Vagina (tissue), 2 donors: ENCODE data around the gene ASAP3.
A peak's percentile ranks its signal among the peaks of the same experiment; 100 is the strongest.

ENCODE experiments used
- CTCF ChIP-seq, 3 experiments: fragments of 450-650 bp in 2 of 3; fragments of 200-600 bp in 1 of 3; sonication (generic) in 1 of 3; IDR thresholded peaks; one replicate each; pipeline ENCODE4 v1.5.1; 2017 to 2019; ENCODE audit warnings: antibody characterized with exemption in 3 of 3, mild to moderate bottlenecking in 2 of 3, moderate library complexity in 2 of 3
- POLR2A ChIP-seq, 2 donors: fragments of 450-650 bp; IDR thresholded peaks; one replicate each; pipeline ENCODE4 v1.6.1; 2017; ENCODE audit warnings: antibody characterized with exemption in 2 of 2, mild to moderate bottlenecking in 2 of 2, moderate library complexity in 2 of 2
- POLR2AphosphoS5 ChIP-seq, 2 donors: sonication (generic); formaldehyde crosslinking; IDR thresholded peaks; one replicate each; pipeline ENCODE4 v1.9.0; 2017; ENCODE audit warnings: antibody characterized with exemption in 2 of 2, mild to moderate bottlenecking in 2 of 2, low read depth in 1 of 2; ENCODE audit not compliant: insufficient read depth in 1 of 2

GRCh38 chr1:23421753-23422240 lies 62.2 kb downstream of the ASAP3 start:
- TF ChIP-seq POLR2AphosphoS5 (IDR thresholded peaks at IDR 0.05; ENCODE audit: insufficient read depth in 1 of 2, low read depth in 1 of 2): peak in 1 of 2 donors; percentile 7
- TF ChIP-seq CTCF (IDR thresholded peaks at IDR 0.05): no peak
- TF ChIP-seq POLR2A (IDR thresholded peaks at IDR 0.05): no peak
